ENCODE data around the gene SCPEP1.

The SCPEP1 gene

DNA sequence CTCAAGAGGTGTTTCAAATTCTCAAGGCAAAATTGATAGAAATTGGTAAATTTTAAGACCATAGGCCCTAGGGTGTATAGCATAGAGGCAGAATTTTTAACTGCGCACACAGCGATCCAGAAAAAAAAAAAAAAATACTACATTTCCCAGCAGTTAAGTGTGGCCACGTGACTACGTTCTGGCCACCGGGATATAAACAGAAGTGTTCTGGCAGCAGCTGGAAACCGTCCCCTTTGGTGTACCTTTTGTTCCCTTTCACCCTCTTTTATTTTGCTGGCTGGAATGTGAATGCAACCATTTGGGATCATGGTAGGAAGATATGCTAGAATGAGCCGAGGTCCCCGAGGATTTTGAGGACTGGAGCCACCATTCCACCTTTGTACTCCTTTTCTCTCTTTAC lies 54.4 kb downstream of the SCPEP1 start:
- TF ChIP-seq, protein P1, sequence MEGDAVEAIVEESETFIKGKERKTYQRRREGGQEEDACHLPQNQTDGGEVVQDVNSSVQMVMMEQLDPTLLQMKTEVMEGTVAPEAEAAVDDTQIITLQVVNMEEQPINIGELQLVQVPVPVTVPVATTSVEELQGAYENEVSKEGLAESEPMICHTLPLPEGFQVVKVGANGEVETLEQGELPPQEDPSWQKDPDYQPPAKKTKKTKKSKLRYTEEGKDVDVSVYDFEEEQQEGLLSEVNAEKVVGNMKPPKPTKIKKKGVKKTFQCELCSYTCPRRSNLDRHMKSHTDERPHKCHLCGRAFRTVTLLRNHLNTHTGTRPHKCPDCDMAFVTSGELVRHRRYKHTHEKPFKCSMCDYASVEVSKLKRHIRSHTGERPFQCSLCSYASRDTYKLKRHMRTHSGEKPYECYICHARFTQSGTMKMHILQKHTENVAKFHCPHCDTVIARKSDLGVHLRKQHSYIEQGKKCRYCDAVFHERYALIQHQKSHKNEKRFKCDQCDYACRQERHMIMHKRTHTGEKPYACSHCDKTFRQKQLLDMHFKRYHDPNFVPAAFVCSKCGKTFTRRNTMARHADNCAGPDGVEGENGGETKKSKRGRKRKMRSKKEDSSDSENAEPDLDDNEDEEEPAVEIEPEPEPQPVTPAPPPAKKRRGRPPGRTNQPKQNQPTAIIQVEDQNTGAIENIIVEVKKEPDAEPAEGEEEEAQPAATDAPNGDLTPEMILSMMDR (IDR thresholded peaks at IDR 0.05; ENCODE audit: low read depth, low read length), result no peak
- H3K4me3 ChIP-seq (ENCODE audit: low read depth, low read length), result no peak overlapping the region

DNA sequence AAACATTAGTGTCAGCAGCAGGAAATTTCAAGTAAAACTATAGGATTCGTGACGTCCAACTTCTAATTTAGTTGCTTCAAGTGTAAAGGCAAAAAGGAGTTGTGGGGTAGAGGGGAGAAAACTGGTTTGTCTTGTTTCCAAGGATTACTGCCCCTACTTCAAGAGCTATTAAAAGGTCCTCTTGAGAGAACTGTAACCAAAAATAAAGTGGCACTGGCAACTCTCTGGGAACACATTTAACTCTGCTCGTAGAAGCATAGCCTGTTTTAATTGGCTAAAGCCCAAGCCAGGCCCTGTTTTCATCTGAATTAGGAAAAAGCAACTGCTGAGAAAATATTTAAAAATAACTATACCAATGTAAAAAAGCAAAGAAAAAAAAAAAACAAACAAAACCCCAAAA lies 55.4 kb downstream of the SCPEP1 start:
- H3K4me3 ChIP-seq (ENCODE audit: low read depth, low read length), result no peak overlapping the region
- TF ChIP-seq, protein P1 (IDR thresholded peaks at IDR 0.05; ENCODE audit: low read depth, low read length), result no peak

DNA sequence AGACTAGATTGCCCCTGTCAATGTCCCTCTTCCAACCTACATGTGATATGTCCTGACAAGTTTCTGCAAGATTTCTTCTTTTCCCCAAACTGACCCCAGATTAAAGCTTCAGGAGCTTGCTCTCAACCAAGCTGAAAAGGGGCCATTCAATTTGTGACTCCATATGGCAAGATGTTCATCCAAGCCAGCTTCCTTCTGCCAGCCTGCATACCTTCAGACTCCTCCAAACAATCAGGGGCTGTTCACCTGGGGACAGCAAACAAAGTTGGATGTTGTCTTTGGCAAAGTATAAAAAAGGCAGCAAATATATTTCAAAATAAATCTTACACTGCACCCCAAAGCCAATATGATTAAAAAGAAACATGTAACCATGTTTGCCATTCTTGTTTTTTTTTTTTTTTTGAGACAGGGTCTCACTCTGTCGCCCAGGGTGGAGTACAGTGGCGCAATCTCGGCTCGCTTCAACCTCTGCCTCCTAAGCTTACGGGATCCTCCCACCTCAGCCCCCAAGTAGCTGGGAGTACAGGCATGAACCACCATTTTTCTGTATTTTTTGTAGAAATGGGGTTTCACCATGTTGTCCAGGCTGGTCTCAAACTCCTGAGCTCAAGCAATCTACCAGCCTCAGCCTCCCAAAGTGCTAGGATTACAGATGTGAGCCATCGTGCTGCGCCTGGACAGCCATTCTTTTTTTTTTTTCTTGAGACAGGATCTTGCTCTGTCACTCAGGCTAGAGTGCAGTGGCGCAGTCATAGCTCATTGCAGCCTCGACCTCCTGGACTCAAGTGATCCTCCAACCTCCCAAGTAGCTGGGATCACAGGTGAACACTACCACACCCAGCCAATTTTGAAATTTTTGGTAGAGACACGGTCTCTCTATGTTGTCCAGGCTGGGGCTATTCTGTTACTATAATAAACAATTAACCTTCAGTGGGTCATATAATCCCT lies 57.1 kb downstream of the SCPEP1 start:
- no peak overlapping the region for H3K4me3 ChIP-seq (ENCODE audit: low read depth, low read length)
- TF ChIP-seq, protein P1 (IDR thresholded peaks at IDR 0.05; ENCODE audit: low read depth, low read length), result no peak

DNA sequence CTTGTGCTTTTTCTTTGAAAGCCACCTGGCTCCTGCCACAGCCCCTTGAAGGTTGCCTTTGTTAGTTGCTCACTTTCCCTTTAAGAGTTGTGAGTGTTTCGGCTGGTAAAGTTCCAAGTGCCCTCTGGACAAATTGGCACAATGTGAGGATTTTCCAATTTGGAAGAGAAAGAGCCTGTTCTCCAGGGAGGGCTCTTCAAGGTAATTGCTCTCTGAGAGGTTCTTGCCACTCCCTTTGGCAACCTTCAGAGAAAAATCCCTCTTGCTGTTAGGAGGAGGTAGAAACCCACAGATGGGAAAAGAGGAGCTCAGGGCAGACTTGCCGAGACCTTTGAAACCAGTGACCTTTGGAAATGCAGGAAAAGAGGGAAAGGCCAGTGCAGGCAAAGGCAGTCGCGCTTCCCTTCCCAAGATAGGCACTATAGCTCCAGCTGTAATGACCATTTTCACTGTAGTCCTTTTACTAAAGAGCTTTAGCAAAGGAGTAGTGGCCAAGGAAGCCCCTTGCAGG lies 58.1 kb downstream of the SCPEP1 start:
- TF ChIP-seq, protein P1 (IDR thresholded peaks at IDR 0.05; ENCODE audit: low read depth, low read length), result no peak
- no peak overlapping the region for H3K4me3 ChIP-seq (ENCODE audit: low read depth, low read length)

DNA sequence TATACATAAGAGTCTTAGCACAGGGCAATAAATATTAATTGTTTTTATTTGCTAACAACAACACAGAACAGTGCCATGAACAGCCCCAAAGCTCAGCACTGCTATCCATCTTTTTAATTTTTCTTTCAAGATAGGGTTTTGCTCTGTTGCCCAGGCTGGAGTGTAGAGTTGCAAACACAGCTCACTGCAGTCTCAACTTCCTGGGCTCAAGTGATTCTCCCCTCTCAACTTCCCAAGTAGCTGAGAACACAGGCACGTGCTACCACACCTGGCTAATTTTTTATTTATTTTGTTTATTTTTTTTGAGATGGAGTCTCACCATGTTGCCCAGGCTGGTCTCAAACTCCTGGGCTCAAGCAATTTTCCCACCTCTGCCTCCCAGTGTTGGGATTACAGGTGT lies 59.5 kb downstream of the SCPEP1 start:
- TF ChIP-seq, protein P1 (IDR thresholded peaks at IDR 0.05; ENCODE audit: low read depth, low read length), result no peak
- H3K4me3 ChIP-seq (ENCODE audit: low read depth, low read length), result no peak overlapping the region

DNA sequence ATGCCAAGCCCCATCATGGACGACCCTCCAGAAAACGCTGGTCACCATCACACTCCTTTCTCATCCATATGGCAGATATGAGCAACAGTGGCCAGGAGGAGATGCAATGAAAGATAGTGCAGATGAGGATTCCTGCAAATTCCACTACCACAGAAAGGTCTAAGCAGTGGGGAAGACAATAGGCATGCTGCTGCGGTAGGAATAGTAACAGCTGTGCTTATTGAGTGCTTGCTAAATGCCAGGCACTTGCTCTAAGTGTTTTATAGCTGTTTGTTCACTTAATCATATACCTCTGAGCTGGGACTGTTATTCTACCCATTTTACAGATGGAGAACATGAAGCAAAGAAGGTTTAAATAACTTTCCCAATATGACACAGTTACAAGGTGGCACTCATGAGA lies 60.6 kb downstream of the SCPEP1 start:
- no peak overlapping the region for H3K4me3 ChIP-seq (ENCODE audit: low read depth, low read length)
- TF ChIP-seq, protein P1 (IDR thresholded peaks at IDR 0.05; ENCODE audit: low read depth, low read length), result no peak

DNA sequence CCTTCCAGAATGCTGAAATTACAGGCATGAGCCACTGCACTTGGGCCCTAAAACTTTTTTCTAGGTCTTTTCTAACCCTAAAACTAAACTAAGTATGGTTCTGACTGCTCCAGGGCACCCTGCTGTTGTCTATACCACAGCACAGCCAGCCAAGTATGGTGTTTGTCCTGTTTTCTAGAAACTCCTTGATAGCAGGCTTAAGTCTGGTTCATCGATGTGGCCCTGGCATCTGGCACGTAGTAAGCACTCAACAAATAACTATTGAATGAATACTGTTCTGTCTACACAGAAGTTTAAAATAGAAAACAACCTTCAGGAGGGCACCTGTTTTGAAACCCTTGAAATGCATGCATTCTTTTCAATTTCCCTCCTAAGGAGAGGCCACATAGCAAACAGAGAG lies 62.6 kb downstream of the SCPEP1 start:
- TF ChIP-seq, protein P1 (IDR thresholded peaks at IDR 0.05; ENCODE audit: low read depth, low read length), result no peak

More for the DNA sequence above, 62.6 kb downstream of the SCPEP1 start:
- no peak overlapping the region for H3K4me3 ChIP-seq (ENCODE audit: low read depth, low read length)

Data from WI38 (cell line).